Measurements from ENCODE around the gene DOK5. TPM values are rescaled to one million over a fixed set of nuclear protein-coding genes. Genes with fewer than 3 reads are reported as not detected.

The DOK5 gene
- total RNA-seq, 2 experiments from 2014 or later = not detected

DNA sequence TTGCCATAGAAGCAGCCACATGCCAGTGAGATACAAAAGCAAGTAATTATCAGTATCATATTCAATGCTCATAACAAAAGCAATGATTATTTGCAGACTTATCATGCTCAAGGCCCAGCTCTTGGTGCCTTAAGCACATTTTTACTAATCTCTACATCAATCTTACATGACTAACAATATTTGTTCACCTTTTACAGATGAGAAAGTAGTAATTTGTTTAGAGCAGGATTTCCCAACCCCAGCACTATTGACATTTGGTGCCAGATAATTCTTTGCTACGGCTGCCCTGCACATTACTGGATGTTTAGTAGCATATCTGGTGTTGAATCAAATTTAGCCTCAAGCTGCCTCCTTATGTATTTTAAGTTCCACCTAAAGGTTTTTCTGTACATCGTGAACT, 19.0 kb upstream of the DOK5 start:
- intact Hi-C loops (cut with DNase I, micrococcal nuclease) = no loop called here
- Histone ChIP-seq H3K4me1 (ENCODE audit: insufficient read depth, low read length) (no peaks in the 10 kb centered on the region), H3K4me3 (ENCODE audit: low read length) (no peak overlapping the region), H3K9me3 (ENCODE audit: control insufficient read depth in 1 of 2, insufficient read depth in 1 of 2, low read length in 2 of 2) (peaks cover 0 to 8% of the 10 kb centered on the region in 2 experiments), H3K36me3 (ENCODE audit: insufficient read depth, low read length) (no peaks in the 10 kb centered on the region), H3K27ac (ENCODE audit: low read depth in 1 of 2, low read length in 2 of 2) (no peak overlapping the region), H3K27me3 (ENCODE audit: control insufficient read depth in 1 of 2, insufficient read depth in 2 of 2, low read length in 2 of 2) (no peaks in the 10 kb centered on the region)
- ATAC-seq (ENCODE audit: poor library complexity) = no peak
- TF ChIP-seq, protein P1, sequence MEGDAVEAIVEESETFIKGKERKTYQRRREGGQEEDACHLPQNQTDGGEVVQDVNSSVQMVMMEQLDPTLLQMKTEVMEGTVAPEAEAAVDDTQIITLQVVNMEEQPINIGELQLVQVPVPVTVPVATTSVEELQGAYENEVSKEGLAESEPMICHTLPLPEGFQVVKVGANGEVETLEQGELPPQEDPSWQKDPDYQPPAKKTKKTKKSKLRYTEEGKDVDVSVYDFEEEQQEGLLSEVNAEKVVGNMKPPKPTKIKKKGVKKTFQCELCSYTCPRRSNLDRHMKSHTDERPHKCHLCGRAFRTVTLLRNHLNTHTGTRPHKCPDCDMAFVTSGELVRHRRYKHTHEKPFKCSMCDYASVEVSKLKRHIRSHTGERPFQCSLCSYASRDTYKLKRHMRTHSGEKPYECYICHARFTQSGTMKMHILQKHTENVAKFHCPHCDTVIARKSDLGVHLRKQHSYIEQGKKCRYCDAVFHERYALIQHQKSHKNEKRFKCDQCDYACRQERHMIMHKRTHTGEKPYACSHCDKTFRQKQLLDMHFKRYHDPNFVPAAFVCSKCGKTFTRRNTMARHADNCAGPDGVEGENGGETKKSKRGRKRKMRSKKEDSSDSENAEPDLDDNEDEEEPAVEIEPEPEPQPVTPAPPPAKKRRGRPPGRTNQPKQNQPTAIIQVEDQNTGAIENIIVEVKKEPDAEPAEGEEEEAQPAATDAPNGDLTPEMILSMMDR (IDR thresholded peaks at IDR 0.05) = no peak
- H3K9me3 Mint-ChIP-seq = peaks cover 2% of the 10 kb centered on the region
- ChIA-PET CTCF (no interaction called here), POLR2A (no interaction called here)
- H3K4me3 Mint-ChIP-seq = no peak overlapping the region
- H3K4me1 Mint-ChIP-seq (ENCODE audit: low read depth) = no peaks in the 10 kb centered on the region
- H3K27me3 Mint-ChIP-seq = peaks cover 7% of the 10 kb centered on the region
- H3K27ac Mint-ChIP-seq = no peak overlapping the region
- no peak for DNase-seq
- H3K36me3 Mint-ChIP-seq (ENCODE audit: low read depth) = no peaks in the 10 kb centered on the region

GRCh38 chr20:54456961-54457360, 18.4 kb upstream of the DOK5 start:
- no peaks in the 10 kb centered on the region for H3K4me1 Mint-ChIP-seq (ENCODE audit: low read depth)
- intact Hi-C loops (cut with DNase I, micrococcal nuclease) = no loop called here
- no peaks in the 10 kb centered on the region for H3K36me3 Mint-ChIP-seq (ENCODE audit: low read depth)
- Histone ChIP-seq H3K36me3 (ENCODE audit: insufficient read depth, low read length) (no peaks in the 10 kb centered on the region), H3K27ac (ENCODE audit: low read depth in 1 of 2, low read length in 2 of 2) (no peak overlapping the region), H3K27me3 (ENCODE audit: control insufficient read depth in 1 of 2, insufficient read depth in 2 of 2, low read length in 2 of 2) (no peaks in the 10 kb centered on the region), H3K4me3 (ENCODE audit: low read length) (no peak overlapping the region), H3K9me3 (ENCODE audit: control insufficient read depth in 1 of 2, insufficient read depth in 1 of 2, low read length in 2 of 2) (peaks cover 0 to 5% of the 10 kb centered on the region in 2 experiments), H3K4me1 (ENCODE audit: insufficient read depth, low read length) (no peaks in the 10 kb centered on the region)
- ChIA-PET POLR2A (no interaction called here), CTCF (no interaction called here)
- TF ChIP-seq, protein P1 (IDR thresholded peaks at IDR 0.05) = no peak
- ATAC-seq (ENCODE audit: poor library complexity) = no peak
- no peak overlapping the region for H3K27ac Mint-ChIP-seq
- peaks cover 7% of the 10 kb centered on the region for H3K27me3 Mint-ChIP-seq
- peaks cover 2% of the 10 kb centered on the region for H3K9me3 Mint-ChIP-seq
- no peak for DNase-seq
- H3K4me3 Mint-ChIP-seq = no peak overlapping the region

GRCh38 chr20:54458219-54458618, 17.2 kb upstream of the DOK5 start:
- H3K4me1 Mint-ChIP-seq (ENCODE audit: low read depth) = no peaks in the 10 kb centered on the region

More at GRCh38 chr20:54458219-54458618, 17.2 kb upstream of the DOK5 start:
- H3K36me3 Mint-ChIP-seq (ENCODE audit: low read depth) = no peaks in the 10 kb centered on the region
- no peak for DNase-seq
- no peaks in the 10 kb centered on the region for H3K27me3 ChIP-seq (ENCODE audit: control insufficient read depth in 1 of 2, insufficient read depth in 2 of 2, low read length in 2 of 2)
- H3K27me3 Mint-ChIP-seq = peaks cover 7% of the 10 kb centered on the region
- H3K4me3 ChIP-seq (ENCODE audit: low read length) = no peak overlapping the region
- H3K9me3 Mint-ChIP-seq = peaks cover 2% of the 10 kb centered on the region
- ATAC-seq (ENCODE audit: poor library complexity) = no peak
- H3K9me3 ChIP-seq (ENCODE audit: control insufficient read depth in 1 of 2, insufficient read depth in 1 of 2, low read length in 2 of 2) = no peaks in the 10 kb centered on the region
- no peak overlapping the region for H3K27ac Mint-ChIP-seq
- H3K4me3 Mint-ChIP-seq = no peak overlapping the region
- ChIA-PET POLR2A (no interaction called here), CTCF (no interaction called here)
- H3K36me3 ChIP-seq (ENCODE audit: insufficient read depth, low read length) = no peaks in the 10 kb centered on the region
- H3K27ac ChIP-seq (ENCODE audit: low read depth in 1 of 2, low read length in 2 of 2) = no peak overlapping the region
- TF ChIP-seq, protein P1 (IDR thresholded peaks at IDR 0.05) = no peak
- intact Hi-C loops (cut with DNase I, micrococcal nuclease) = no loop called here
- no peaks in the 10 kb centered on the region for H3K4me1 ChIP-seq (ENCODE audit: insufficient read depth, low read length)
